ENCODE data around the gene DNAH10.

Gene DNAH10

DNA sequence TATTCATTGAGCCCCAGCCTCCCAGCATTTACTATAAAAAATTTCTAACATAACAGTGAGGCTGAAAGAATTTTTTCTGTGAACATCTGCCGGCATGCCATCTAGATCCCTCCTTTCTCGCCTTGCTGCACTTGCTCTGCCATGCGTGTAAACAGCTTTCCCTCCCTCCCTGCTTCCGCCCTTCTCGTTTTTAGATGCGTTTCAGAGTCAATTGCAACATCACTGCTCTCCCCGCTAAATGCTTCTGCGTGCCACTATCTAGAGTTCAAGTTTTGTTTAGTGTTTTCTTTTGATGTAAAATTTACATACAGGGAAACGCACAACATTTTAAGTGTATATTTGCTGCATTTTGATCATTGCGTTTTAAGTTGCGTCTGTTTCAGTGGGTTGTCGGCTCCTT, 126.9 kb downstream of the DNAH10 start:
- DNase-seq (ENCODE audit: low read depth): no peak

DNA sequence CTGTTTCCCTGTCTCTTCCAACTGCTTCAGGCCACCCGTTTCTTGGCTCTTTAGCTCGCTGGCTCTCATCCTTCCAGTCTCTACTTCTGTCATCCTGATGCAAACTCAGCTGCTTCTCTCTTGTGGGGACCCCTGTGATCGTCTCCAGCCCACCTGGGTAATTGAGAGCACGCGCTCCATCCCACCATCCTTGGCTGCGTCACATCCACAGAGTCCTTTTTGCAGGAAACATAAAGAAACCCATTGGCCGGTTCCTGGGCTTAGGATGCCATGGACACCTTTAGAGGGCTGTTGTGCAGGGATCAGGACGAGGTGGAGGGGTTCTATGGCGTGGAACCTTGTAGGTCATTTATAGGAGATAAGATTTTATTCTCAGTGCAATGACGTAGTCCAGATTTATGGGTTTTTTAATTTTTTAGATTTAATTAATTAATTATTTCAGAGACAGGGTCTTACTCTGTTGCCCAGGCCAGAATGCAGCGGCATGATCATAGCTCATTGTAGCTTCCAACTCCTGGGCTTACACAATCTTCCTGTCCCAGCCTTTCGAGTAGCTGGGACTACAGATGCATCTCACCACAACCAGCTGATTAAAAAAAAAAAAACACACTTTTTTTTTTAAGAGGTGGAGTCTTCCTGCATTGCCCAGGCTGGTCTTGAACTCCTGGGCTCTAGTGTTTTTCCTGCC, 127.9 kb downstream of the DNAH10 start:
- DNase-seq (ENCODE audit: low read depth): no peak

- no peak for DNase-seq (ENCODE audit: low read depth)
These were observed 128.4 kb downstream of the DNAH10 start for GRCh38 chr12:123890536-123890902.

GRCh38 chr12:123891011-123891410, 128.9 kb downstream of the DNAH10 start:
- no peak for DNase-seq (ENCODE audit: low read depth)

DNA sequence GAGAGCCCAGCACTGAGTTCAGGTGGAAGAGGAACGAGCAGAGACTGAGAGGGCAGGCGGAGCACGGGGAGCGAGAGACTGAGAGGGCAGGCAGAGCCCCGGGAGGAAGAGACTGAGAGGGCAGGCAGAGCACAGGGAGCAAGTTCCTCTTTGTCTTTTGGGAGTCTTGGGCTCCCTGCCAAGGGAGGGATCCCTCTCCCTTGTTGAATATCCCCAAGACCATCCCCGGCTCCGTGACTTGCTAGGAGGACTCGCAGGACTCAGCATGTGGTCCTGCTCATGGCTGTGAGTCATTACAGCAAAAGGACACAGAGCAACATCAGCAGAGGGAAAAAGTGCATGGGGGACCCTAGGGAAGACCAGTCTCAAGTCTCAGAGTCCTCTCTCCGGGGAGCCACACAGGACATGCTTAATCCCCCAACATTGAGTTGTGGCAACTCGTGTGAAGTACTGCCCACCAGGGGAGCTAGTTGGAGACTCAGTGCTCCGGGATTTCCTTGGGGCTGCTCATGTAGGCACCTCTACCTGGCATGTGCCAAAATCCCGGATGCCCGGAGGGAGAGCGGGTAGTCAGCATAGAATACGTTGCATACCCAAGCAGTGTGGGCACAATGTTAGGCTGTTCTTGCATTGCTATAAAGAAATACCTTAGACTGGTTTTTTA, 129.5 kb downstream of the DNAH10 start:
- no peak for DNase-seq (ENCODE audit: low read depth)

GRCh38 chr12:123892180-123892559, 130.1 kb downstream of the DNAH10 start:
- no peak for DNase-seq (ENCODE audit: low read depth)

GRCh38 chr12:123892853-123893252, 130.8 kb downstream of the DNAH10 start:
- no peak for DNase-seq (ENCODE audit: low read depth)

DNA sequence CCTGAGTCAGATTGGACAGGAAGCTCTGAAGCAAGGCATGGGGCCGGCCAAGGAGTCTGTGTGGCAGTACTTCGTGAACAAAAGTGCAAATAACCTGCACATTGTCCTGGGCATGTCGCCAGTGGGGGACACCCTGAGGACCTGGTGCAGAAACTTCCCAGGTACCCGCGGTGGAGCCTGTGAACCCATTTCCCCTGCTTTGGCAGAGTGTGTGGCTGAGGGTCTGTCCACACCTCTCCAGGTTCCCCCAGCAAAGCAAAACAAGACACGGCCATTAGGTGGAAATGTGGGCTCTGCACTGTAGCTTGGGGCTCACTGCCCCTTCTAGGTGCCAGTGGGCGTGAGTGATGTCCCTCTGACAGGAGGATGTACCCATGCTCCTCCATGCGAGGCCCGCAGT, 131.2 kb downstream of the DNAH10 start:
- DNase-seq (ENCODE audit: low read depth): no peak

GRCh38 chr12:123894823-123895345, 132.8 kb downstream of the DNAH10 start:
- DNase-seq (ENCODE audit: low read depth): no peak

DNA sequence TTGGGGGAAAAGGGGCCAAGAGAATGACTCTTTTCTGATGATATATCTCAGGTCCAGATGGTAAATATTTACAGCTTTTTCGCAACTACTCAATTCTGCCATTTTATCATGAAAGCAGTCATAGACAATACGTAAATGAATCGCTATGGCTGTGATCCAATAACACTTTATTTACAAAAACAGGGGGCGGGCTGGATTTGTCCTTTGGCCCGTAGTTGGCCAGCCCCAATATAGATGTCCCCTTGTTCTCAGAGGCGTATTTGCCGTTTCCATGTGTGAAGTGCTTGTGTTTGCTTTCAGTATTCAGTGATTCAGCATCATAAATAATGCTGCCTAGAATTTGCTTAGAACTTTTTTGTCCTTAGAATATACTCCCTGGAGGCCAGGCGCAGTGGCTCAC, 133.3 kb downstream of the DNAH10 start:
- no peak for DNase-seq (ENCODE audit: low read depth)

DNA sequence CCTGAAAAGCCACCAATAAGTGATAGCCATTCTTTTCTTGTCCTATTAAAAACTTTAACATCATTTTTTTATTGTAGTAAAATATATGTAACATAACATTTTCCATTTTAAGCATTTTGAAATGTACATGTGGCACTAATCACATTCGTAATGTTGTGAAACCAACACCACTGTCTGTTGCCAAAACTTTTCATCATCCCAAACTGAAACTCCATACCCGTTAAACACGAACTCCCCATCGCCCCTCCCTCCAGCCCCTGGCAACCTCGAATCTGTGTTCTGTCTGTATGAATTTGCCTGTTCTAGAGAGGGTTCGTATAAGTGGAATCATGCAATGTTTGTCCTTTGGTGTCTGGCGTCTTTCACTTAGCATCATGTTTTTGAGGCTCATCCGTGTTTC, 134.7 kb downstream of the DNAH10 start:
- DNase-seq (ENCODE audit: low read depth): no peak

DNA sequence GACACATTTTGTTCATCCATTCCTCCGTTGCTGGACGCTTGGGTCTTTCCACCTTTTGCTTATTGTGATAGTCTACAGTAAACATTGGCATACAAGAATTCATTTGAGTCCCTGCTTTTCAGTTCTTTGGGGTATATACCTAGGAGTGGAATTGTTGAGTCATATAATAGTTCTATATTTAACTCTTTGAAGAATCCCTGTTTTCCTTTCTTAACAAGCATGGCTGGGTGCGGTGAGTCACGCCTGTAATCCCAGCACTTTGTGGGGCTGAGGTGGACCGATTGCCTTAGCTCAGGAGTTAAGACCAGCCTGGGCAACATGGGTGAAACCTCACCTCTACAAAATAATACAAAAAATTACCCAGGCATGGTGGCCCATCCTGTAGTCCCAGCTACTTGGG, 135.1 kb downstream of the DNAH10 start:
- no peak for DNase-seq (ENCODE audit: low read depth)

DNA sequence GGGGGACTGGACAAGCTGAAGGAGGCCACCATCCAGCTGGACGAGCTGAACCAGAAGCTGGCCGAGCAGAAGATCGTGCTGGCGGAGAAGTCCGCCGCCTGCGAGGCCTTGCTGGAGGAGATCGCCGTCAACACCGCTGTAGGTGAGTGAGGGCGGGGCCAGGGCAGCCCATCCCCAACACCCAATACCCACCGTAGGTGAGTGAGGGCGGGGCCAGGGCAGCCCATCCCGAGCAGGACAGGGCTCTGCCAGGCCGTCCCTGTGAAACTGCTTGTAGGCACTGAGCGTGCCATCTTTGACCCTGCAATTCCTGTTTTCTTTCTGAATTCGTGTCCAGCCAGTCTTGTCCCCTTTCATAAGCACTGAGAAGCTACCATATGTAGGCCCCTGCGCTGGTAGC, 136.6 kb downstream of the DNAH10 start:
- no peak for DNase-seq (ENCODE audit: low read depth)

- no peak for DNase-seq (ENCODE audit: low read depth)
These were observed 137.3 kb downstream of the DNAH10 start for GRCh38 chr12:123899368-123899767.

DNA sequence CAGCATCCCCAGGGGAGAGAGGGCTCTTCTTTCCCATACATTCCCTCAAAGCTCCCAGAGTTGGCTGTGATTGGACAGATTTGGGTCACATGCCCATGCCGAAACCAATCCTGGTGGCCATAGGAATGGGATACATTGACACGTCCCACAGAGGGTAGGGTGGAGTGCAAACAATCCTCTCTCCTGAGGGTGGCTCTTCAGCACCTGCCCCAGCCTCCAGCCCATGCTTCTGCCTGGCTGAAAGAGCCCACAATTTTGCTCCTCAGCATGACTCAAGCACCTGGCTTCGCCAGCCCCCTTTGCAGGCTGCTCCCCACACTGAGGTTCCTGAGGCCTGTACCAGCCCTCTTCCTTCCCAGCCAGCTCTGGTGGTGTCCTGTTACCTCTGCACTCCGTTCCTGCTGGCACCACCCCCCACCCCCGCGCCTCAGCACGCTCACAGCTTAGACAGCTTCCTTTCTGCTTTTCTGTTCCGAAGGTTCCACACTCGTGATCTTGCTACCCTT, 138.8 kb downstream of the DNAH10 start:
- no peak for DNase-seq (ENCODE audit: low read depth)

DNA sequence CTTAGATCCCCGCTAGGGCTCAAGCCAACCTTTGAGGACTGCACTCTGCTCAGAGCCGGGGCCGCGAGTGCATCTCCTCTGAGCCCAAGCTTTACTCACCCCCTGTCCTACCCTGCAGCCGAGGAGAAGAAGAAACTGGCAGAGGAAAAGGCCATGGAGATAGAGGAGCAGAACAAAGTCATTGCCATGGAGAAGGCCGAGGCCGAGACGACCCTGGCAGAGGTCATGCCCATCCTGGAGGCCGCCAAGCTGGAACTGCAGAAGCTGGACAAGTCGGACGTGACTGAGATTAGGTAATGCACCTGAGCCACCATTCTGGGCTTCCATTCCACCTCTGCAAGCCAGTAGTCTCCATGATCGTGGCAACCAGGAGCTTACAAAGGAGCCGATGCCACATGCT, 140.7 kb downstream of the DNAH10 start:
- no peak for DNase-seq (ENCODE audit: low read depth)

DNA sequence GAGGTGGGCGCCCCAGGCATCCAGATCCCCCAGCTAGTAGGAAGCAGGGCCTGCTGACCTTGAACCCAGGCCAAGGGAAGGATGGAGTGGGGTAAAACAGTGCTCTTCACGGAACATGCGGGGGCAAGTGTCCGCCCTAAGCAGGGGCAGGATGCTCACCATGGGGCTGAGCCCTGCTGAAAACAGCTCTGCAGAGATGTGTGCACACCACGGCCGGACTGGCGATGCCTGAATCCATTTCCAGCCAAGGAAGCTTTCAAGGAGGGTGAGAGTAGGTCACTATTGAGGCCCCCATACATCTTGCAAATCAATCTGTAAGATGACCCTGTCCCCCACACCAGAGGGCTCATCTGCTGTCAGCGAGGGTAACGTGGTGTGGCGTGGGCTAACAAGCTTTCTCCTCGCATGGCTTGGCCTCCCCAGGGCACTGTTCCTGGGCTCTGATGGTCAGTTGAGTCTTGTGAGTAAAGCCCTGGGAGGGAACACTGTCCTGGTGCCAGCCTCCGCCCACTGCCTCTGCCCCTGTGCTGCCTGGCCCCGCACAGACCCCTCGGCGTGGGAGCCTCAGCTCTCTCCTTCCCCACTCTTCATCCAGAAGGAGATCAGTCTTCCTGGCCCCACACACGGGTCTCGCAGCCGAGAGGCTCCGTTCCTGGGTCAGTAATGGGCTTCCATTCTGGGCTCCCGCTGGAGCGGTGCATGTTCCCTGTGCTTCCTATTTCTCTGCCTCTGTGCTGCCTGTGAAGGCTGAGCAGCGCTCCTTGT, 141.4 kb downstream of the DNAH10 start:
- no peak for DNase-seq (ENCODE audit: low read depth)

GRCh38 chr12:123905319-123905925, 143.3 kb downstream of the DNAH10 start:
- DNase-seq (ENCODE audit: low read depth): peak; percentile 40

DNA sequence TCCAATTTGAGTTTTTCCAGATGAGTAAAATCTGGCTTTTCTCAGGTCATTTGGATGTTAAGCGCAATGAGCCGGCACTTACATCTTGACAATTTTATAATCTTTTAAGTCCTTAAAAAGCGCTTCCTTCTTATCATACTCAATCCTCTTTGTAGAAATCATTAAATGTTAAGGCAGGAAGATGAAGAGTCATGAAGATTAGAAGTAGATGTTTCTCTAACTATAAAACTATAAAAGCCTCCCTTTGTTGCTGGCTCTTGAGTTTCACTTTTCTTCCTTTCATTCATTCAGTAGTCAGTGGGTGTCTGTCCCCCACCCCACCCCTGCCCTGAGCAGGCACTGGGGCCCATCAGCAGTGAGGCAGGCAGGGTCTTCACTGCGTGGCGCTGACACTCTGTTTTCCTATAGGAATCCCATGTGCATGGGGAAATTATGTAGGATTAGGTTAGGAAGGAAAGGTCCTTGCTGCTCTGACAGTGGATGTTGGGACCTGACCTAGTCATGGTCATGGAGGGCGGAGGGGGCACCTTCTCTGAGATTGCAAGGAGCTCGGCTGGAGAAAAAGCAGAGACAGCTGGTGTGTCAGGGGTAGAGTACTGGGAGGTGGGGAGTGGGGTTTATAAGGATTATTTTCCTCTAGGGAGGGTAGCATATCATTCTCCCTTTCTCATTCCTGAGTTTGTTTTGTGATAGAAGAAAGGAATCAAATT, 144.8 kb downstream of the DNAH10 start:
- DNase-seq (ENCODE audit: low read depth): no peak

DNA sequence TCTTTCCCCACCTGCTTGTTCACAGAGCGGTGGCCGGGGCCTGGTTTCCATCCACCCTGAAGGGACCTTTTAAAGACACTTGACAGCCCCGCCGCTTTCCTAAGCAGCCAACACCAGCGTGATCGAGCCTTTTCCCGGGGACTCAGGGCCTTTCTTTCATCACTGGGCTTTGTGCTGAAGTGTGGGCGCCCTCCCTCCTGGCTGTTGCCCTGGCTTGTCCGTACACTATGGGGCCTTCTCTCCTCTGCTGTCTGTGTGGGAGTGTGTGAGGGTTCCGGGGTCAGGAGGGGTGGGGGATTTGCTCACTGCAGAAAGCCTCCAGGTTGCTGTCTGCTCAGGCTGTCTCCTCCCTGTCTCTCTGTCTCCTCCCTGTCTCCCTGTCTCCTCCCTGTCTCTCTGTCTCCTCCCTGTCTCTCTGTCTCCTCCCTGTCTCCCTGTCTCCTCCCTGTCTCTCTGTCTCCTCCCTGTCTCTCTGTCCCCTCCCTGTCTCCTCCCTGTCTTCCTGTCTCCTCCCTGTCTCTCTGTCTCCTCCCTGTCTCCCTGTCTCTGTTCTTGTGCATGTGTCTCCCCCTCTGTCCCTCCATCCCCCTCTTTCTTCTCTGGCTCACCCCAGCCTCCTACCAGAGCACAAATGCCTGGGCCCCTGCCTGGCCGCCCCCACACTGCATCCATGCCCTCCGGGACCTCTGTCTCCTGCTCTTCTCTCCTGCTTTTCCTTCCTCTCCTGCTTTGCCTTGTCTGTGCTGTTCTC, 145.8 kb downstream of the DNAH10 start:
- DNase-seq (ENCODE audit: low read depth): no peak
